HUES48 (cell line): Measurements from ENCODE around the gene CNTROB.

Experiments used
- H3K27ac ChIP-seq: one replicate; pipeline ENCODE4 v1.7.0; 2013; ENCODE audit warnings: low read depth, low read length, inconsistent platforms
- H3K27me3 ChIP-seq: 2 replicates; pipeline ENCODE4 v1.6.1; 2013; ENCODE audit warnings: mild to moderate bottlenecking, low read length; ENCODE audit not compliant: control insufficient read depth, insufficient read depth
- H3K36me3 ChIP-seq: 2 replicates; pipeline ENCODE4 v1.6.1; 2013; ENCODE audit warnings: low read length; ENCODE audit not compliant: control insufficient read depth, insufficient read depth
- H3K4me1 ChIP-seq: 2 replicates; pipeline ENCODE4 v1.6.1; 2013; ENCODE audit warnings: mild to moderate bottlenecking, low read length; ENCODE audit not compliant: control insufficient read depth, insufficient read depth
- H3K4me3 ChIP-seq: 2 replicates; pipeline ENCODE4 v1.5.1; 2013; ENCODE audit warnings: mild to moderate bottlenecking, low read depth, low read length
- H3K9ac ChIP-seq: 2 replicates; pipeline ENCODE4 v1.6.1; 2013; ENCODE audit warnings: mild to moderate bottlenecking, low read depth, low read length, moderate library complexity
- H3K9me3 ChIP-seq: 2 replicates; pipeline ENCODE4 v1.6.1; 2013; ENCODE audit warnings: low read length; ENCODE audit not compliant: control insufficient read depth, insufficient read depth

CNTROB gene

GRCh38 chr17:7910711-7911110, 21.3 kb upstream of the CNTROB start:
- 0 out of 2 replicates have a peak, but pooled peaks cover 5% of the 10 kb centered on the region for H3K4me1 ChIP-seq
- peaks cover 11% of the 10 kb centered on the region for H3K27me3 ChIP-seq
- H3K9me3 ChIP-seq = no peaks in the 10 kb centered on the region
- peaks cover 25% of the 10 kb centered on the region for H3K36me3 ChIP-seq
- H3K9ac ChIP-seq = no peak overlapping the region
- H3K27ac ChIP-seq = no peak overlapping the region
- no peak overlapping the region for H3K4me3 ChIP-seq

DNA sequence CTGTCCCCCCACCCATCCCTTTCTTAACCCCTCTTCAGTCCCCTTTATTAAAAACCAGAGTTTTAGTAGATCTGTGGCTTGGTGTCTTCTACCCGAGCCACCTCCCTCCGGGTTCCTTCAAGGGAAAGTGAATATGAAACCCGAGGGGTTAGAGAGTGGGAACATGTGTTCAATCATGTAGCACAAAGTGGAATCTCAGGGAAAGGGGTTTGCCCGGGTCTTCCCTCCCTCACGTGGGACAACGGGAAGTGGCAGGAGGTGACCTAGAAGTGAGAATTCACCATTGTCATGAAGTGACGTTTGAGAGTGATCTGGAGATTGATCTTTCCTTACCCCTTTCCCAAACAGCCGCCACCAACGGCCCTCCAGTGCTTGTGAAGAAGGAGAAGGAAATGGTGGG, 20.9 kb upstream of the CNTROB start:
- Histone ChIP-seq H3K4me3 (no peak overlapping the region), H3K36me3 (peaks cover 25% of the 10 kb centered on the region), H3K27ac (no peak overlapping the region), H3K9ac (no peak overlapping the region), H3K27me3 (peaks cover 13% of the 10 kb centered on the region), H3K4me1 (peaks cover 5% of the 10 kb centered on the region; the same call in 1 of the 2 replicates), H3K9me3 (no peaks in the 10 kb centered on the region)

DNA sequence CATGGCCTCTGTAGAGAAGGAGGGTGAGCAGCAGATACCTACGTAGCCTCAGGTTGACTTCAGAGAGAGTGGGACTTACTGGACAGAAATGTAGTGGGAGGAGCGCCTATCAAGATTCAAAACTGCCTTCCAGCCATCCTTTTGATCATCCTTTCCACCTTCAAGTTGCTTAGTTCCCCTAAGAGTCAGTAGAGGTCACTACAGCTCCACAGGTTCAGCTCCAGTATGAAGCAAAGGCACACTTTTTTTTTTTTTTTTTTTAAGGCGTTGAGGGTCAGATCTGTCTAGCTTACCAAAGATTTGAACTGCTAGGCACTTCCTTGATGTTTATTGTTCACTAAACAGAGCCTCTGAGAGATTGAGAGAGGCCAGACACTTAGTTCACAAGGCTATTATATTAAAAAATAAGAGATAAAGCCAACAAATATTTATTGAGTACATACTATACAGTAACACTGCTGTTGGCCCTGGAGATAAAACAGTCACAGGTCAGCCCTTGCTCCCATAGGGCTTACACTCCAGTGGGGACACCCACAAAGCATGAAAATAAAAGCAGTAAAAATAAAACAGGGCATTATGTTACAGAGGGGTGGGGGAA, 19.0 kb upstream of the CNTROB start:
- Histone ChIP-seq H3K36me3 (peaks cover 13% of the 10 kb centered on the region; the same call in 1 of the 2 replicates), H3K27ac (no peak overlapping the region), H3K4me1 (peaks cover 5% of the 10 kb centered on the region; the same call in 1 of the 2 replicates), H3K9me3 (no peaks in the 10 kb centered on the region), H3K9ac (no peak overlapping the region), H3K4me3 (no peak overlapping the region), H3K27me3 (peaks cover 28% of the 10 kb centered on the region)

DNA sequence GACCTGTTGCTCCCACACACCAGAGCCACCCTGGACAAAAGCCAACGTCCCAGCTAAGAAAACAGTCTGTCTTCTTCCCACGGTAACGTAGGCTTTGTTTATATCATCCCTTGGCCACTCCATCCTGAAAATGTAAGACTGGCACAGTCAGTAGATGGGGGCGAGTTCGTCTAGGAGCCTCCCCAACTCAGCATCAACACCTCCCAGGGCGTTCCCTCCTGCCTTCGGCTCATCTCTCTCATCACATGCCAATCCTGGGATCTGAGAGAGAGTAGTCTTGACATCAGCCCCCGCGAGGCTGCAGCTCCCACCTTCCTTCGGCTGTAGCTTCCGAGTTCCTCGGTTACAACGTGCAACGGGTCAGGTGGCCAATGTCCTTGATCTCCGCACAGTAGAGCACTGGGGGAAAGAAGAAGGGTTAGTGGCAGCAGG, 16.8 kb upstream of the CNTROB start:
- 0 out of 2 replicates have a peak, but pooled peaks cover 5% of the 10 kb centered on the region for H3K36me3 ChIP-seq
- peaks cover 34% of the 10 kb centered on the region for H3K27me3 ChIP-seq
- no peak overlapping the region for H3K9ac ChIP-seq
- peak overlapping the region; percentile 63 for H3K4me3 ChIP-seq
- H3K4me1 ChIP-seq = peaks cover 5% of the 10 kb centered on the region; the same call in 1 of the 2 replicates
- no peaks in the 10 kb centered on the region for H3K9me3 ChIP-seq
- H3K27ac ChIP-seq = no peak overlapping the region

DNA sequence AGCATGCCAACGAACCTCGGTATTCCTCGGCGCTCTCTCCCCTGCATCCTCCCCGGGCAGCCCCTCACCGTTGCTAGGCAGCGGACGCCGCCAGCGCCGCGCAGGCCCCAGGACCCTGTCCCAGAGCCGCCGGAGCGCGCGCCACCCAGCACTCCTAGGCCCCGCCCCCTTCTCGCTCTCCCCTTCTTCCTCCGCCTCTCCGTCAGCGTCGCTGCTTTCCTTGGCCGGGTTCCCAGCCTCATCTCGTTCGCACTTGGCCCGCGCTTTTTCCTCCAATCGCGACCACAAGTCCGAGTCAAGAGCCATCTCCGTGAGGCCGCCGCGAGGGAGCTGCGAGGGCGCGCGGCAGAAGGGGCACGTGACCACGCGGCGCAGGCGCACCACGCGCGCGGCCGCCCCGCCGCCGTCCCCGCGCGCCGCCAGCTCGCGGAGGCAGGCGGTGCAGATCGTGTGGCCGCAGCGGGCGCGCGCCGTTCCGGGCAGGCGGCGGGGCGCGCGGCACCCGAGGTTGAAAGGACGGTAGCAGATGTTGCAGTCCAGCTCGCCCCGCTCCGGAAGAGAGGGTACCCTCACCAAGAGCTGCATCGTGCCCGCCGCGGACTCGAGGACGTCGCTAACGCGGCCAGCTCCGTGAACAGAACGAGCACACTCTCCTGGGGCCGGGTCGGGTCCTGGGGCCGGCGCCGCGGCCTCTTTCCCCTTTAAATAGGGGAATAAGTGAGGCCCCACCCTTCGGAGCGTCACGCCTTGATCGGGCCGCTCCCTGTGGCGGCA, 16.2 kb upstream of the CNTROB start, which contains the start of gene RNF227:
TSS of gene RNF227 (minus strand) at position 679 of the 774 bp plus-strand sequence. CDS start at position 585, 94 bp downstream.
- H3K27ac ChIP-seq = no peak within 1 kb of the TSS

GRCh38 chr17:7916385-7916682, 15.7 kb upstream of the CNTROB start:
- Histone ChIP-seq H3K4me1 (peaks cover 5% of the 10 kb centered on the region; the same call in 1 of the 2 replicates), H3K27ac (no peak overlapping the region), H3K36me3 (no peaks in the 10 kb centered on the region), H3K9ac (no peak overlapping the region), H3K9me3 (no peaks in the 10 kb centered on the region), H3K27me3 (peaks cover 42% of the 10 kb centered on the region), H3K4me3 (peak overlapping the region; percentile 63; the same call in 1 of the 2 replicates)

More for the DNA sequence above, 16.2 kb upstream of the CNTROB start, which contains the start of gene RNF227:
- H3K4me1 ChIP-seq = peaks cover 5% of the 10 kb centered on the region; the same call in 1 of the 2 replicates
- peak within 1 kb of the TSS; percentile 17; the same call in 1 of the 2 replicates for H3K9ac ChIP-seq
- no peaks in the 10 kb centered on the region for H3K9me3 ChIP-seq
- H3K4me3 ChIP-seq = peak within 1 kb of the TSS; percentile 63
- 0 out of 2 replicates have a peak, but pooled peaks cover 1% of the 10 kb centered on the region for H3K36me3 ChIP-seq
- peaks cover 37% of the 10 kb centered on the region for H3K27me3 ChIP-seq

- peaks cover 5% of the 10 kb centered on the region; the same call in 1 of the 2 replicates for H3K4me1 ChIP-seq
- no peaks in the 10 kb centered on the region for H3K9me3 ChIP-seq
- H3K4me3 ChIP-seq = no peak overlapping the region
- no peak overlapping the region for H3K27ac ChIP-seq
- peaks cover 47% of the 10 kb centered on the region for H3K27me3 ChIP-seq
- no peak overlapping the region for H3K9ac ChIP-seq
- H3K36me3 ChIP-seq = no peaks in the 10 kb centered on the region
Measured at GRCh38 chr17:7916808-7917207, 15.2 kb upstream of the CNTROB start.

DNA sequence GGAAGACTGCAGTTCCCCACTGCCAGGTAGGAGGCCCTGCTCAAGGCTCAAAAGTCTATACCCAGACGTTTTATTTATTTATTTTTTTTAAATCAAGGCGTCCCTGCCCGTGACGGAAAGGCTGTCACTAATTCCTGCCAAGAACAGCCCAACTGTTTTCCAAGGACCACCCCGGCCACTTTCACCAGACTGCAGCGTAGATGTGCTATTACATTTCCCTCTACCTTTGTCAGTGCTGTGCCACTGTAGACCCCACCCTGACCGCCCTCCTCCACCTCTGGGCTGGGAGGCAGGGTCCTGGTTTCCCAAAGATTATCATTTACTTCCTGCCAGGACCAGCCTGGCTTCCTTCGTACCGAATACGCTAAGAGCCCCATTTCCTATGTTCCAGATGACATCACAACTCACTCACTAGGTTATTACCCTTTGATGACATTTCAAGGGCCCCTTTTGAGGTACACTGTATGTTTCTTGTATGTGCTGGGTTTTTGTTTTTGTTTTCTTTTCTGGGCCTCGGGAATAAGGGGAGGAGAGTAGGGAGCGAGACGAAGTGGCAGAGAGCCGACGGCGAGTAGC, 9.6 kb upstream of the CNTROB start:
- Histone ChIP-seq H3K36me3 (no peaks in the 10 kb centered on the region), H3K9me3 (no peaks in the 10 kb centered on the region), H3K4me3 (peak overlapping the region; percentile 53), H3K9ac (no peak overlapping the region), H3K27ac (no peak overlapping the region), H3K27me3 (peaks cover 75% of the 10 kb centered on the region), H3K4me1 (peaks cover 13% of the 10 kb centered on the region; the same call in 1 of the 2 replicates)

- peak overlapping the region; percentile 53 for H3K4me3 ChIP-seq
Measured at GRCh38 chr17:7922845-7923628, 9.0 kb upstream of the CNTROB start.

GRCh38 chr17:7927596-7927995, 4.4 kb upstream of the CNTROB start:
- H3K4me1 ChIP-seq = peaks cover 6% of the 10 kb centered on the region
- H3K4me3 ChIP-seq = no peak overlapping the region
- no peak overlapping the region for H3K27ac ChIP-seq
- peaks cover 67% of the 10 kb centered on the region for H3K27me3 ChIP-seq
- no peak overlapping the region for H3K9ac ChIP-seq
- no peaks in the 10 kb centered on the region for H3K36me3 ChIP-seq
- H3K9me3 ChIP-seq = no peaks in the 10 kb centered on the region

More at GRCh38 chr17:7922845-7923628, 9.0 kb upstream of the CNTROB start:
- H3K27me3 ChIP-seq = peaks cover 78% of the 10 kb centered on the region
- peaks cover 13% of the 10 kb centered on the region; the same call in 1 of the 2 replicates for H3K4me1 ChIP-seq
- no peaks in the 10 kb centered on the region for H3K9me3 ChIP-seq
- no peak overlapping the region for H3K9ac ChIP-seq
- no peak overlapping the region for H3K27ac ChIP-seq
- no peaks in the 10 kb centered on the region for H3K36me3 ChIP-seq
